Bronchial epithelial cell (primary cell): ENCODE measurements around the gene LAMB3. TPM values are rescaled to one million over a fixed set of nuclear protein-coding genes. Genes with fewer than 3 reads are reported as not detected.
A peak's percentile ranks its signal among the peaks of the same experiment; 100 is the strongest.

Source experiments
- DNase-seq: peaks from one replicate; pipeline ENCODE4 v3.0.0-alpha.2; 2010; ENCODE audit warnings: low read depth
- FAIRE-seq: peaks from 2 replicates; lab custom pipeline; 2011; peaks lifted over from hg19 to GRCh38; lab: Jason Lieb, UNC
- H3K27me3 ChIP-seq: 2 replicates; pipeline ENCODE4 v1.5.1; 2011; ENCODE audit warnings: low read length; ENCODE audit not compliant: control insufficient read depth, insufficient read depth
- H3K36me3 ChIP-seq: 2 replicates; pipeline ENCODE4 v1.5.1; 2011; ENCODE audit warnings: low read length; ENCODE audit not compliant: control insufficient read depth, insufficient read depth
- H3K4me3 ChIP-seq: 2 replicates; pipeline ENCODE4 v1.5.1; 2011; ENCODE audit warnings: mild to moderate bottlenecking, low read depth, low read length, control low read depth
- CTCF ChIP-seq: IDR thresholded peaks from 2 replicates; pipeline ENCODE4 v1.5.1; 2011; ENCODE audit warnings: mild to moderate bottlenecking, moderate library complexity, low read length, control low read depth, inconsistent platforms; ENCODE audit not compliant: insufficient read depth, severe bottlenecking
- total RNA-seq: library from RNA; depleted of rRNA; stranded (reverse); fragments of >200 nt; gene quantifications from 2 replicates; pipeline ENCODE4 v1.2.1, GENCODE V29; 2014

Gene LAMB3
- total RNA-seq, 1 donor from 2014 or later: 3,106 TPM

DNA sequence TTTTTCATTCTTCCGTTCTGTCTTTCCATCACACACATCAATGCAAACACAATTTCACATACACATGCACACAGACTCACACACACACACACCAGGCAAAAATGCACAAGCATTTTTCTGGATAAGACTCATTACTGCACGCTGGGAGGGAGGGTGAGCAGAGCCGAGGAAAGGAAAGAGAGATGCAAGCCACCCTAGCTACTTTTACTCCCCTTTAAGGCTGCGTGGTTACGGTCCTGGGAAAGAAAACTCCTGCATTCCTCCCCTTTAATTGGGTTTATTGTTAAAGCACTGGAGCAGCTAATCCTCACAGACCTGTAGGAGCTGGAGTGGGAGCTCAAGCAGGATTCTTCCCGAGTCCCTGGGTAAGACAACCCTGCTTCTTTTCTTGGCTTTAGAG lies 68.8 kb downstream of the LAMB3 start, which contains the start of gene CAMK1G:
TSS of gene CAMK1G (plus strand) at position 307 of the 400 bp plus-strand sequence. CDS start 11,270 bp downstream, outside the sequence.
- Histone ChIP-seq H3K27me3 (peaks cover 13% of the 10 kb centered on the region), H3K4me3 (no peak within 1 kb of the TSS), H3K36me3 (no peaks in the 10 kb centered on the region)
- peak; percentile 86 for FAIRE-seq
- no peak for DNase-seq
- no peak for TF ChIP-seq CTCF

- no peak for TF ChIP-seq CTCF
- Histone ChIP-seq H3K4me3 (no peak overlapping the region), H3K36me3 (no peaks in the 10 kb centered on the region), H3K27me3 (peaks cover 11% of the 10 kb centered on the region)
- FAIRE-seq (no peak), DNase-seq (no peak)
These were observed 71.6 kb downstream of the LAMB3 start for GRCh38 chr1:209580577-209580976.

GRCh38 chr1:209577346-209577745 lies 74.9 kb downstream of the LAMB3 start:
- H3K27me3 ChIP-seq: peaks cover 10% of the 10 kb centered on the region
- TF ChIP-seq CTCF: no peak
- no peak for DNase-seq
- no peak overlapping the region for H3K4me3 ChIP-seq
- no peaks in the 10 kb centered on the region for H3K36me3 ChIP-seq
- FAIRE-seq: no peak

- no peaks in the 10 kb centered on the region for H3K36me3 ChIP-seq
- H3K27me3 ChIP-seq: peaks cover 10% of the 10 kb centered on the region
- FAIRE-seq (no peak), DNase-seq (peak; percentile 73)
- peak; percentile 98 for TF ChIP-seq CTCF
- H3K4me3 ChIP-seq: no peak overlapping the region
These were observed 75.6 kb downstream of the LAMB3 start for GRCh38 chr1:209576392-209577197.

DNA sequence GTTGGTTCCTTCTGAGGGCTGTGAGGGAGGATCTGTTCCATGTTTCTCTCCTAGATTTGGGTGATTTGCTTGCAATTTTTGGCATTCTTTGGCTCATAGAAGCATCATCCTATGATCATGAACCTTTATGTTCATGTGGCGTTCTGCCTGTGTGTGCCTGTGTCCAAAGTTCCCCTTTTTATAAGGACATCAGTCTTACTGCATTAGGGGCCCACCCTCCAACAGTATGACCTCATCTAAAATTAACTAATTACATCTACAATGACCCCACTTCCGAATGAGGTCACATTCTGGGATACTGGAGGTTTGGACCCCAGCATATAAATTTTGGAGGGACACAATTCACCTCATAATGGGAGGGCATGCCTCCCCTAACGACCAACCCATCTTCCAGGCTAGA lies 81.5 kb downstream of the LAMB3 start:
- DNase-seq: no peak
- no peak for FAIRE-seq
- no peak for TF ChIP-seq CTCF
- H3K4me3 ChIP-seq: no peak overlapping the region
- H3K36me3 ChIP-seq: no peaks in the 10 kb centered on the region
- peaks cover 10% of the 10 kb centered on the region for H3K27me3 ChIP-seq
